ENCODE measurements around the gene SGCD.

Gene SGCD

DNA sequence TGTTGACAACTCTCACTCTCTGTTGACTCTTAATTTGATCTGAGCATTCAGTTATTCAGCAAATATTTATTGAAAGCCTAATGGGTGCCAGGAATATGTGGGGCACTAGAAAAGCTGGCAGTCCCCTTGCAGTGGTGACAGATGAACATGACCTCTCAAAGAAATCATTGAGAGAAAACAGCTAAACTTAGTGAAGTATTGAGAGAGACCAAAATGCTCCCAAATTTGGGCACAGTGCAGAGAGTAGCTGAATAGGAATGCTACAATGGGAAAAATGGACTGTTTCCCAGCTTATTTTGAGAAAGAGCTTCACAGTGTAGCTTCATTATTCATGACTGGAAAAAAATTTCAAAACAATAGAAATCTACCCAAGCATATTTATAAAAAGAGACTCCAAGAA lies 257.9 kb downstream of the SGCD start:
- no peaks in the 10 kb centered on the region for H3K36me3 ChIP-seq (ENCODE audit: insufficient read depth, low read length)
- no peak overlapping the region for H3K4me2 ChIP-seq (ENCODE audit: low read depth, low read length, poor library complexity, severe bottlenecking)
- no peaks in the 10 kb centered on the region for H3K4me1 ChIP-seq (ENCODE audit: insufficient read depth, low read length, poor library complexity, severe bottlenecking)
- H3F3A ChIP-seq (ENCODE audit: low read depth), result no peaks in the 10 kb centered on the region
- no peaks in the 10 kb centered on the region for H4K20me1 ChIP-seq (ENCODE audit: insufficient read depth, low read length, poor library complexity, severe bottlenecking)
- TF ChIP-seq, protein P1, sequence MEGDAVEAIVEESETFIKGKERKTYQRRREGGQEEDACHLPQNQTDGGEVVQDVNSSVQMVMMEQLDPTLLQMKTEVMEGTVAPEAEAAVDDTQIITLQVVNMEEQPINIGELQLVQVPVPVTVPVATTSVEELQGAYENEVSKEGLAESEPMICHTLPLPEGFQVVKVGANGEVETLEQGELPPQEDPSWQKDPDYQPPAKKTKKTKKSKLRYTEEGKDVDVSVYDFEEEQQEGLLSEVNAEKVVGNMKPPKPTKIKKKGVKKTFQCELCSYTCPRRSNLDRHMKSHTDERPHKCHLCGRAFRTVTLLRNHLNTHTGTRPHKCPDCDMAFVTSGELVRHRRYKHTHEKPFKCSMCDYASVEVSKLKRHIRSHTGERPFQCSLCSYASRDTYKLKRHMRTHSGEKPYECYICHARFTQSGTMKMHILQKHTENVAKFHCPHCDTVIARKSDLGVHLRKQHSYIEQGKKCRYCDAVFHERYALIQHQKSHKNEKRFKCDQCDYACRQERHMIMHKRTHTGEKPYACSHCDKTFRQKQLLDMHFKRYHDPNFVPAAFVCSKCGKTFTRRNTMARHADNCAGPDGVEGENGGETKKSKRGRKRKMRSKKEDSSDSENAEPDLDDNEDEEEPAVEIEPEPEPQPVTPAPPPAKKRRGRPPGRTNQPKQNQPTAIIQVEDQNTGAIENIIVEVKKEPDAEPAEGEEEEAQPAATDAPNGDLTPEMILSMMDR (conservative IDR thresholded peaks at IDR 0.05; ENCODE audit: low read length), result no peak
- TF ChIP-seq EZH2phosphoT487 (IDR thresholded peaks at IDR 0.05; ENCODE audit: borderline replicate concordance), result no peak
- no peaks in the 10 kb centered on the region for H3K9me3 ChIP-seq (ENCODE audit: insufficient read depth, low read depth, low read length)
- H2AFZ ChIP-seq (ENCODE audit: low read length), result no peak overlapping the region
- H3K9me2 ChIP-seq (replicated peaks; ENCODE audit: low read depth, low read length), result no peaks in the 10 kb centered on the region
- H3K79me2 ChIP-seq (ENCODE audit: insufficient read depth, low read length), result no peaks in the 10 kb centered on the region
- H3K4me3 ChIP-seq (ENCODE audit: low read length, poor library complexity, severe bottlenecking), result no peak overlapping the region
- no peaks in the 10 kb centered on the region for H3K27me3 ChIP-seq (ENCODE audit: insufficient read depth, low read length, poor library complexity, severe bottlenecking)
- no peak overlapping the region for H3K9ac ChIP-seq (ENCODE audit: low read depth, low read length, poor library complexity, severe bottlenecking)

DNA sequence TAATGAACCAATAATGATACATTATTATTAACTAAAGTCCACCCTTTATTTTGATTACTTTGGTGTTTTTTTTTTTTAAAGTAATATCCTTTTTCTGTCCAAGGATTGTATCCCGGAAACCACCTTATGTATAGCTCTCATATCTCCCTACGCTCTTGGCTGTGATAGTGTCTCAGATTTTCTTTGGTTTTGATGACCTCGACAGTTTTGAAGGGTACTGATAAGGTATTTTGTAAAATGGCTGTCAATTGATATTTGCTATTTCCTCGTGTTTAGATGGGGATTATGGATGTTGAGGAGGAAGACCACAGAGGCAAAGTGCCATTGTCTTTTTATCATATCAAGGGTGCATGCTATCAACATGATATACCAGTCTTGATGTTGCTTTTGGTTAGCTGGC lies 259.0 kb downstream of the SGCD start:
- Histone ChIP-seq H3K27me3 (ENCODE audit: insufficient read depth, low read length, poor library complexity, severe bottlenecking) (no peaks in the 10 kb centered on the region), H3F3A (ENCODE audit: low read depth) (no peaks in the 10 kb centered on the region), H3K4me1 (ENCODE audit: insufficient read depth, low read length, poor library complexity, severe bottlenecking) (peaks cover under 1% of the 10 kb centered on the region), H3K79me2 (ENCODE audit: insufficient read depth, low read length) (no peaks in the 10 kb centered on the region), H4K20me1 (ENCODE audit: insufficient read depth, low read length, poor library complexity, severe bottlenecking) (no peaks in the 10 kb centered on the region), H3K9ac (ENCODE audit: low read depth, low read length, poor library complexity, severe bottlenecking) (no peak overlapping the region), H2AFZ (ENCODE audit: low read length) (no peak overlapping the region), H3K36me3 (ENCODE audit: insufficient read depth, low read length) (no peaks in the 10 kb centered on the region), H3K9me2 (replicated peaks; ENCODE audit: low read depth, low read length) (no peaks in the 10 kb centered on the region), H3K9me3 (ENCODE audit: insufficient read depth, low read depth, low read length) (no peaks in the 10 kb centered on the region), H3K4me3 (ENCODE audit: low read length, poor library complexity, severe bottlenecking) (no peak overlapping the region), H3K4me2 (ENCODE audit: low read depth, low read length, poor library complexity, severe bottlenecking) (no peak overlapping the region)
- TF ChIP-seq EZH2phosphoT487 (IDR thresholded peaks at IDR 0.05; ENCODE audit: borderline replicate concordance), result no peak
- TF ChIP-seq, protein P1 (conservative IDR thresholded peaks at IDR 0.05; ENCODE audit: low read length), result no peak

DNA sequence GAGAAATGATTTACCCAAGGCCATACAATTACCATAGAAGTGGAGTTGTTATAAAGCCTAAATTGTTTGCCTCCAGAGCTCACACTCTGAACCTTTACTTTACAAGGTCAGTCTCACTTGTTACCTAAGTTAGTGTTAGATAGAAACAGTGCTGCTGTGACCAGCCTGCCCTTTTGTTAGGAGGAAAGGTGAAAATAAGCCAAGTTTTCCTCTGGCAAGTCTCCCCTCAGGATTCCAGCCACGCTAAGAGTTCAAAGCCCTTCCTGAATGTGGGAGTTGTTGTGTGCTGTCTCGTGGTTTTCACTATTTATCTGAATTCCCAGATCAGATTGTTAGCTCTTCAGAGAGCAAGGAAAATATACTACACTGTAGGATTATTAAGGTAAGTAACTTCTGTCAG lies 260.0 kb downstream of the SGCD start:
- TF ChIP-seq, protein P1 (conservative IDR thresholded peaks at IDR 0.05; ENCODE audit: low read length), result no peak
- TF ChIP-seq EZH2phosphoT487 (IDR thresholded peaks at IDR 0.05; ENCODE audit: borderline replicate concordance), result no peak
- Histone ChIP-seq H2AFZ (ENCODE audit: low read length) (no peak overlapping the region), H3K4me1 (ENCODE audit: insufficient read depth, low read length, poor library complexity, severe bottlenecking) (peaks cover 3% of the 10 kb centered on the region), H3K79me2 (ENCODE audit: insufficient read depth, low read length) (no peaks in the 10 kb centered on the region), H3K4me2 (ENCODE audit: low read depth, low read length, poor library complexity, severe bottlenecking) (no peak overlapping the region), H4K20me1 (ENCODE audit: insufficient read depth, low read length, poor library complexity, severe bottlenecking) (no peaks in the 10 kb centered on the region), H3K4me3 (ENCODE audit: low read length, poor library complexity, severe bottlenecking) (no peak overlapping the region), H3K27me3 (ENCODE audit: insufficient read depth, low read length, poor library complexity, severe bottlenecking) (no peaks in the 10 kb centered on the region), H3F3A (ENCODE audit: low read depth) (no peaks in the 10 kb centered on the region), H3K9ac (ENCODE audit: low read depth, low read length, poor library complexity, severe bottlenecking) (no peak overlapping the region), H3K9me2 (replicated peaks; ENCODE audit: low read depth, low read length) (no peaks in the 10 kb centered on the region), H3K36me3 (ENCODE audit: insufficient read depth, low read length) (no peaks in the 10 kb centered on the region), H3K9me3 (ENCODE audit: insufficient read depth, low read depth, low read length) (no peaks in the 10 kb centered on the region)

Measured in Loucy (cell line).